SJCRH30 (cell line): Measurements from ENCODE around the gene RTP5. TPM values are rescaled to one million over a fixed set of nuclear protein-coding genes. Genes with fewer than 3 reads are reported as not detected.
A peak's percentile ranks its signal among the peaks of the same experiment; 100 is the strongest.

ENCODE experiments used
- DNase-seq, 2 experiments: peaks; one replicate each; pipeline ENCODE4 v3.0.0-alpha.2; 2015 to 2020
- H3K27ac ChIP-seq: fragments of 250-450 bp; sonication (Bioruptor Pico); 2 replicates; pipeline ENCODE4 v1.5.1; 2020; ENCODE audit warnings: mild to moderate bottlenecking, moderate library complexity
- H3K27me3 ChIP-seq: fragments of 250-450 bp; sonication (Bioruptor Pico); 2 replicates; pipeline ENCODE4 v1.5.1; 2020; ENCODE audit warnings: mild to moderate bottlenecking, moderate library complexity
- H3K36me3 ChIP-seq: fragments of 250-450 bp; sonication (Bioruptor Pico); 2 replicates; pipeline ENCODE4 v1.5.1; 2020; ENCODE audit warnings: mild to moderate bottlenecking, moderate library complexity
- H3K4me1 ChIP-seq: fragments of 250-450 bp; sonication (Bioruptor Pico); 2 replicates; pipeline ENCODE4 v1.5.1; 2020; ENCODE audit warnings: mild to moderate bottlenecking, moderate library complexity
- H3K4me3 ChIP-seq: fragments of 250-450 bp; sonication (Bioruptor Pico); 2 replicates; pipeline ENCODE4 v1.5.1; 2020; ENCODE audit warnings: mild to moderate bottlenecking, moderate library complexity
- H3K9me3 ChIP-seq: fragments of 250-450 bp; sonication (Bioruptor Pico); replicated peaks from 2 replicates; pipeline ENCODE4 v1.5.1; 2020; ENCODE audit warnings: mild to moderate bottlenecking, moderate library complexity
- total RNA-seq: library from RNA; depleted of rRNA; stranded (reverse); fragments of >200 nt; shearing (Covaris generic); gene quantifications from 2 replicates; pipeline ENCODE4 v1.2.3, GENCODE V29; 2014

RTP5 gene
- total RNA-seq, 1 experiment from 2014 or later: not detected

- Histone ChIP-seq H3K9me3 (peaks cover 6% of the 10 kb centered on the region; the same call in 1 of the 2 replicates), H3K27ac (no peak overlapping the region), H3K4me1 (peaks cover 25% of the 10 kb centered on the region), H3K4me3 (no peak overlapping the region), H3K27me3 (no peaks in the 10 kb centered on the region), H3K36me3 (no peaks in the 10 kb centered on the region)
- no peak for DNase-seq
Observed at GRCh38 chr2:241891988-241892298, 22.4 kb downstream of the RTP5 start.

GRCh38 chr2:241892299-241893137 lies 23.0 kb downstream of the RTP5 start:
- no peaks in the 10 kb centered on the region for H3K27me3 ChIP-seq
- no peak overlapping the region for H3K4me3 ChIP-seq
- peaks cover 25% of the 10 kb centered on the region for H3K4me1 ChIP-seq
- no peaks in the 10 kb centered on the region for H3K36me3 ChIP-seq
- H3K9me3 ChIP-seq: peaks cover 6% of the 10 kb centered on the region; the same call in 1 of the 2 replicates
- DNase-seq: peak; percentile 51 to 65
- H3K27ac ChIP-seq: no peak overlapping the region

GRCh38 chr2:241893265-241893664 lies 23.7 kb downstream of the RTP5 start:
- Histone ChIP-seq H3K27ac (no peak overlapping the region), H3K9me3 (peaks cover 6% of the 10 kb centered on the region; the same call in 1 of the 2 replicates)
- no peak for DNase-seq

GRCh38 chr2:241894056-241894641 lies 24.6 kb downstream of the RTP5 start:
- no peak overlapping the region for H3K4me3 ChIP-seq
- peaks cover 23% of the 10 kb centered on the region for H3K4me1 ChIP-seq
- H3K27me3 ChIP-seq: no peaks in the 10 kb centered on the region
- DNase-seq: no peak
- H3K36me3 ChIP-seq: no peaks in the 10 kb centered on the region
- peaks cover 3% of the 10 kb centered on the region; the same call in 1 of the 2 replicates for H3K9me3 ChIP-seq
- H3K27ac ChIP-seq: no peak overlapping the region

More at GRCh38 chr2:241893265-241893664, 23.7 kb downstream of the RTP5 start:
- Histone ChIP-seq H3K36me3 (no peaks in the 10 kb centered on the region), H3K4me1 (peaks cover 25% of the 10 kb centered on the region), H3K27me3 (no peaks in the 10 kb centered on the region), H3K4me3 (no peak overlapping the region)

- peaks cover 25% of the 10 kb centered on the region for H3K4me1 ChIP-seq
- no peak for DNase-seq
- H3K27me3 ChIP-seq: no peaks in the 10 kb centered on the region
- no peaks in the 10 kb centered on the region for H3K9me3 ChIP-seq
- no peak overlapping the region for H3K4me3 ChIP-seq
- no peaks in the 10 kb centered on the region for H3K36me3 ChIP-seq
- no peak overlapping the region for H3K27ac ChIP-seq
Observed at GRCh38 chr2:241894681-241895426, 25.3 kb downstream of the RTP5 start.

GRCh38 chr2:241895427-241895711 lies 25.8 kb downstream of the RTP5 start:
- peaks cover 30% of the 10 kb centered on the region for H3K4me1 ChIP-seq
- H3K9me3 ChIP-seq: no peaks in the 10 kb centered on the region
- DNase-seq: no peak
- H3K27ac ChIP-seq: no peak overlapping the region
- no peaks in the 10 kb centered on the region for H3K36me3 ChIP-seq
- H3K4me3 ChIP-seq: no peak overlapping the region
- no peaks in the 10 kb centered on the region for H3K27me3 ChIP-seq

- no peaks in the 10 kb centered on the region for H3K27me3 ChIP-seq
- H3K27ac ChIP-seq: no peak overlapping the region
- H3K4me3 ChIP-seq: no peak overlapping the region
- no peaks in the 10 kb centered on the region for H3K9me3 ChIP-seq
- H3K36me3 ChIP-seq: no peaks in the 10 kb centered on the region
- peaks cover 34% of the 10 kb centered on the region for H3K4me1 ChIP-seq
- no peak for DNase-seq
Observed at GRCh38 chr2:241895712-241896641, 26.4 kb downstream of the RTP5 start.

- Histone ChIP-seq H3K9me3 (no peaks in the 10 kb centered on the region), H3K4me3 (no peak overlapping the region), H3K27ac (no peak overlapping the region), H3K4me1 (peaks cover 28% of the 10 kb centered on the region), H3K36me3 (no peaks in the 10 kb centered on the region), H3K27me3 (no peaks in the 10 kb centered on the region)
- no peak for DNase-seq
Observed at GRCh38 chr2:241896746-241897201, 27.2 kb downstream of the RTP5 start.

- H3K4me3 ChIP-seq: no peak overlapping the region
- no peaks in the 10 kb centered on the region for H3K9me3 ChIP-seq
- H3K36me3 ChIP-seq: no peaks in the 10 kb centered on the region
- no peak overlapping the region for H3K27ac ChIP-seq
- H3K27me3 ChIP-seq: no peaks in the 10 kb centered on the region
- peaks cover 22% of the 10 kb centered on the region for H3K4me1 ChIP-seq
- no peak for DNase-seq
Observed at GRCh38 chr2:241897231-241897916, 27.8 kb downstream of the RTP5 start.

- Histone ChIP-seq H3K4me1 (peaks cover 14% of the 10 kb centered on the region), H3K4me3 (no peak overlapping the region), H3K27ac (no peak overlapping the region), H3K36me3 (no peaks in the 10 kb centered on the region), H3K9me3 (no peaks in the 10 kb centered on the region), H3K27me3 (no peaks in the 10 kb centered on the region)
- DNase-seq: peak in 1 of 2 experiments; percentile 40
Observed at GRCh38 chr2:241898463-241899270, 29.1 kb downstream of the RTP5 start.

GRCh38 chr2:241900251-241901017 lies 30.9 kb downstream of the RTP5 start:
- no peak for DNase-seq
- H3K36me3 ChIP-seq: no peaks in the 10 kb centered on the region
- H3K9me3 ChIP-seq: no peaks in the 10 kb centered on the region
- no peak overlapping the region for H3K27ac ChIP-seq
- peaks cover 14% of the 10 kb centered on the region for H3K4me1 ChIP-seq
- H3K4me3 ChIP-seq: peak overlapping the region; percentile 6
- no peaks in the 10 kb centered on the region for H3K27me3 ChIP-seq

- Histone ChIP-seq H3K27me3 (no peaks in the 10 kb centered on the region), H3K27ac (no peak overlapping the region), H3K4me1 (peaks cover 14% of the 10 kb centered on the region), H3K9me3 (no peaks in the 10 kb centered on the region), H3K4me3 (no peak overlapping the region), H3K36me3 (no peaks in the 10 kb centered on the region)
- DNase-seq: no peak
Observed at GRCh38 chr2:241901018-241901380, 31.5 kb downstream of the RTP5 start.
